Naive thymus-derived CD4-positive, alpha-beta T cell (primary cell): ENCODE data around the gene DUSP8. TPM values are rescaled to one million over a fixed set of nuclear protein-coding genes. Genes with fewer than 3 reads are reported as not detected.

ENCODE experiments used
- ATAC-seq: fragments of 150-1000 bp; cut with Tn5 transposase; 2 replicates; pipeline ENCODE4 v1.10.0; 2021; ENCODE audit warnings: mild to moderate bottlenecking, moderate library complexity
- CTCF ChIA-PET: fragments of 350-600 bp; sonication (Branson Sonifier 250); formaldehyde crosslinking; loops from one replicate; lab custom pipeline; 2021; ENCODE audit warnings: antibody characterized with exemption; lab: Charles Lee
- POLR2A ChIA-PET: fragments of 350-600 bp; sonication (Branson Sonifier 250); formaldehyde crosslinking; loops from one replicate; lab custom pipeline; 2021; ENCODE audit warnings: antibody characterized with exemption, inconsistent platforms; lab: Charles Lee
- DNase-seq, 9 donors: peaks; one replicate each; pipeline versions ENCODE4 v3.0.0 to v3.0.0-alpha.2; 2020 to 2022; ENCODE audit warnings: mixed read lengths in 1 of 9
- H3K27ac ChIP-seq: one replicate; pipeline ENCODE4 v1.7.0; 2013; ENCODE audit warnings: mild to moderate bottlenecking, low read depth, low read length, moderate library complexity
- H3K27me3 ChIP-seq, 2 donors: one replicate each; pipeline ENCODE4 v1.7.0; 2013; ENCODE audit warnings: low read length in 2 of 2, mild to moderate bottlenecking in 2 of 2, moderate library complexity in 2 of 2; ENCODE audit not compliant: control insufficient read depth in 2 of 2, insufficient read depth in 2 of 2
- H3K36me3 ChIP-seq, 3 experiments: 1 replicate in 2 of 3; 2 replicates in 1 of 3; pipeline ENCODE4 v1.7.0; 2013; ENCODE audit warnings: low read length in 3 of 3, mild to moderate bottlenecking in 3 of 3, moderate library complexity in 1 of 3; ENCODE audit not compliant: insufficient read depth in 3 of 3, control insufficient read depth in 2 of 3
- H3K4me1 ChIP-seq, 2 donors: one replicate each; pipeline ENCODE4 v1.7.0; 2013; ENCODE audit warnings: low read length in 2 of 2, mild to moderate bottlenecking in 2 of 2, moderate library complexity in 1 of 2; ENCODE audit not compliant: control insufficient read depth in 2 of 2, insufficient read depth in 2 of 2
- H3K4me3 ChIP-seq: 2 replicates; pipeline ENCODE4 v1.7.0; 2013; ENCODE audit warnings: mild to moderate bottlenecking, low read length
- H3K9me3 ChIP-seq, 3 experiments: 1 replicate in 2 of 3; 2 replicates in 1 of 3; pipeline ENCODE4 v1.7.0; 2013; ENCODE audit warnings: low read length in 3 of 3; ENCODE audit not compliant: control insufficient read depth in 2 of 3
- H3K27ac Mint-ChIP-seq, 9 donors: one replicate each; pipeline ENCODE4 v1.8.0; 2020 to 2022; ENCODE audit warnings: mixed read lengths in 9 of 9, mild to moderate bottlenecking in 8 of 9, moderate library complexity in 5 of 9, inconsistent platforms in 2 of 9
- H3K27me3 Mint-ChIP-seq, 5 donors: one replicate each; pipeline ENCODE4 v1.8.0; 2021 to 2022; ENCODE audit warnings: mixed read lengths in 5 of 5, mild to moderate bottlenecking in 1 of 5
- H3K36me3 Mint-ChIP-seq, 5 donors: one replicate each; pipeline ENCODE4 v1.8.0; 2020 to 2022; ENCODE audit warnings: mixed read lengths in 5 of 5, mild to moderate bottlenecking in 3 of 5, inconsistent platforms in 1 of 5
- H3K4me1 Mint-ChIP-seq, 7 donors: one replicate each; pipeline ENCODE4 v1.8.0; 2020 to 2022; ENCODE audit warnings: mixed read lengths in 7 of 7, mild to moderate bottlenecking in 3 of 7, inconsistent platforms in 1 of 7
- H3K4me3 Mint-ChIP-seq, 10 donors: one replicate each; pipeline ENCODE4 v1.8.0; 2020 to 2022; ENCODE audit warnings: mild to moderate bottlenecking in 10 of 10, mixed read lengths in 10 of 10, moderate library complexity in 6 of 10, inconsistent platforms in 2 of 10
- H3K9me3 Mint-ChIP-seq, 11 donors: one replicate each; pipeline ENCODE4 v1.8.0; 2020 to 2022; ENCODE audit warnings: mixed read lengths in 11 of 11, mild to moderate bottlenecking in 4 of 11, inconsistent platforms in 1 of 11, moderate library complexity in 1 of 11
- intact Hi-C, 2 donors: fragments of 100-400 bp; cut with micrococcal nuclease; formaldehyde crosslinking; loops; one replicate each; pipeline ENCODE4 v1.15.1; 2023
- polyA plus RNA-seq, 2 donors: library from polyadenylated mRNA; unstranded; fragments of 300-500 nt; fragmentation: Illumina TruSeq; gene quantifications; one replicate each; pipeline ENCODE4 v1.2.3, GENCODE V29; 2021
- total RNA-seq, 6 experiments: library from RNA in 5 of 6; stranded (reverse) in 5 of 6; gene quantifications; 1 replicate in 5 of 6; 2 replicates in 1 of 6; pipeline ENCODE4 v1.2.3 and lab custom pipeline; 2021 to 2026

The DUSP8 gene
- total and polyA plus RNA-seq, 7 experiments from 2014 or later: 0.22 to 79.3 (median 3.9) TPM

- H3K36me3 Mint-ChIP-seq: peaks cover 0 to 9% (median 0%) of the 10 kb centered on the region in 5 donors
- H3K27me3 Mint-ChIP-seq: no peaks in the 10 kb centered on the region
- H3K9me3 Mint-ChIP-seq: no peaks in the 10 kb centered on the region
- POLR2A ChIA-PET: no interaction called here
- peaks cover 0 to 25% (median 0%) of the 10 kb centered on the region in 3 experiments for H3K36me3 ChIP-seq
- H3K4me1 Mint-ChIP-seq: peaks cover 4 to 68% (median 47%) of the 10 kb centered on the region in 7 donors
- intact Hi-C loops: no loop called here
- H3K4me3 ChIP-seq: no peak overlapping the region
- no peaks in the 10 kb centered on the region for H3K27me3 ChIP-seq
- DNase-seq (no peak), ATAC-seq (no peak)
- peaks cover 3 to 4% of the 10 kb centered on the region in 2 donors for H3K4me1 ChIP-seq
- no peak overlapping the region for H3K4me3 Mint-ChIP-seq
- no peak overlapping the region for H3K27ac Mint-ChIP-seq
- H3K9me3 ChIP-seq: no peaks in the 10 kb centered on the region
- CTCF ChIA-PET: no interaction called here
- H3K27ac ChIP-seq: no peak overlapping the region
Observed at GRCh38 chr11:1528710-1529109, 43.4 kb downstream of the DUSP8 start.

DNA sequence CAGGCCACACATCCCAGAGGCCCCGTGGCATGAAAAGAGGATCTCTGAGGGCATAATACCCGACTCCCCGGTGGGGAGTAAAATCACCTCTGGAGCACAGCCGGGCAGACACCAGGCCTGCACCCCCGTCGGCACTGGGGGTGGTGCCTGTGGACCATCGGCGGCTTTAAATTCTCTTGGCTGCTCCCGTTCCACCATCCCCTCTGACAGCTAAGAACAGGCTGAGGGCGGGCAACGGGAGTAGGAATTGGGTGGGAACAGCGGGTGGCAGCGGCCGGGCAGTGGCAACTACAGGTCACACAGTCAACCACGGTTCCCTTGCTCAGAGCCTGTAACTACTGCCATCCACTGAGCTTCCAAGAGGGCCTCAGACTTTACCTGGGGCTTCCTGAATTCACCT is 45.3 kb downstream of the DUSP8 start:
- peaks cover 0 to 1% (median 0%) of the 10 kb centered on the region in 5 donors for H3K36me3 Mint-ChIP-seq
- peak overlapping the region in 1 of 9 donors; percentile 32 for H3K27ac Mint-ChIP-seq
- no peak for DNase-seq
- peaks cover 0 to 16% (median 0%) of the 10 kb centered on the region in 3 experiments for H3K36me3 ChIP-seq
- H3K4me3 Mint-ChIP-seq: no peak overlapping the region
- no peak for ATAC-seq
- no peaks in the 10 kb centered on the region for H3K9me3 Mint-ChIP-seq
- H3K27me3 ChIP-seq: no peaks in the 10 kb centered on the region
- no peak overlapping the region for H3K4me3 ChIP-seq
- H3K9me3 ChIP-seq: no peaks in the 10 kb centered on the region
- no peak overlapping the region for H3K27ac ChIP-seq
- peaks cover 4 to 72% (median 53%) of the 10 kb centered on the region in 7 donors for H3K4me1 Mint-ChIP-seq
- H3K27me3 Mint-ChIP-seq: no peaks in the 10 kb centered on the region
- peaks cover 3 to 4% of the 10 kb centered on the region in 2 donors for H3K4me1 ChIP-seq
- intact Hi-C loops: no loop called here
- ChIA-PET POLR2A (no interaction called here), CTCF (no interaction called here)

DNA sequence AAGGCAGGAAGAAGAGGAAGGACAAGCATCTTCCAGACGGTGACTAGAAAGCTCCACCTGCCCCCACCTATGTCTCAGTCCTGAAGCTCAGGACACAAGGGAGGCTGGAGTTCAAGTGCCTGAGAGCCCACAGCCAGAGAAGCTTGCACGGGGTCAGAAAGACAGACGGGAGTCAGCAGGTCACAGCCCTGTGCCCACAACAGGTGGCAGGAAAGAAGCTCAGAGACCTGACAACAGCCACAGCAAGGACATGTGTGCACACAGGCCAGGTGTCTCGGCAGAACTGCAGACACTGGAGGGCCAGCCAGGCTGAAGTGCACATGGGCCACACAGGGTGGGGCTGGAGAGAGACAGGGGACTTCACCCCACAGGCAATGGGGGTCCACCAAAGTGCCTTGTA is 48.3 kb downstream of the DUSP8 start:
- Histone ChIP-seq H3K4me1 (peaks cover 0 to 4% of the 10 kb centered on the region in 2 donors), H3K27ac (no peak overlapping the region), H3K36me3 (peaks cover 0 to 17% (median 0%) of the 10 kb centered on the region in 3 experiments), H3K4me3 (no peak overlapping the region), H3K9me3 (no peaks in the 10 kb centered on the region), H3K27me3 (no peaks in the 10 kb centered on the region)
- H3K36me3 Mint-ChIP-seq: no peaks in the 10 kb centered on the region
- ATAC-seq: no peak
- H3K9me3 Mint-ChIP-seq: no peaks in the 10 kb centered on the region
- H3K27me3 Mint-ChIP-seq: no peaks in the 10 kb centered on the region
- peaks cover 3 to 80% (median 59%) of the 10 kb centered on the region in 7 donors for H3K4me1 Mint-ChIP-seq
- CTCF ChIA-PET: interaction anchor here (0.6 kb wide), 1 partner anchor 96 kb away, joined by 4 read pairs; no protein-coding TSS in a partner anchor
- H3K27ac Mint-ChIP-seq: peak overlapping the region in 1 of 9 donors; percentile 30
- DNase-seq: no peak
- H3K4me3 Mint-ChIP-seq: peak overlapping the region in 1 of 10 donors; percentile 68
- intact Hi-C loops: no loop called here
- POLR2A ChIA-PET: no interaction called here

GRCh38 chr11:1523077-1523476 is 49.0 kb downstream of the DUSP8 start:
- ChIA-PET POLR2A (no interaction called here), CTCF (interaction anchor here (0.6 kb wide), 1 partner anchor 15 kb away, joined by 3 read pairs; no protein-coding TSS in a partner anchor)
- no peaks in the 10 kb centered on the region for H3K27me3 Mint-ChIP-seq
- Histone ChIP-seq H3K36me3 (peaks cover 0 to 17% (median 0%) of the 10 kb centered on the region in 3 experiments), H3K4me3 (no peak overlapping the region), H3K27me3 (no peaks in the 10 kb centered on the region), H3K27ac (no peak overlapping the region), H3K9me3 (no peaks in the 10 kb centered on the region), H3K4me1 (peaks cover 0 to 6% of the 10 kb centered on the region in 2 donors)
- DNase-seq (no peak), ATAC-seq (no peak)
- intact Hi-C loops: no loop called here
- H3K4me3 Mint-ChIP-seq: peak overlapping the region in 1 of 10 donors; percentile 19
- H3K27ac Mint-ChIP-seq: peak overlapping the region in 5 of 9 donors; percentile 11 to 45 (median 24)
- no peaks in the 10 kb centered on the region for H3K9me3 Mint-ChIP-seq
- H3K36me3 Mint-ChIP-seq: no peaks in the 10 kb centered on the region
- peaks cover 3 to 79% (median 61%) of the 10 kb centered on the region in 7 donors for H3K4me1 Mint-ChIP-seq

DNA sequence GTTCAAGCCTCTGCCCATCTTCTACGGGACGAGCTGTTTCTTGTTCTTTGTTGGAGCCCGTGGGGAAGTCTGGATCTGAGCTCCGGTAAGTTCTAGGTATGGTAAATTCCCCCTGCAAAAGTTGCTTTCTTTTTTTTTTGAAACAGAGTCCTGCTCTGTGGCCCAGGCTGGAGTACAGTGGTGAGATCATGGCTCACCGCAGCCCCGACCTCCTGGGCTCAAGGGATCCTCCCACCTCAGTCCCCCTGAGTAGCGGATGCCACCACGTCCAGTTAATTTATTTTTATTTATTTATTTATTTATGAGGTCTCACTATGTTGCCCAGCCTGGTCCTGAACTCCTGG is 50.0 kb downstream of the DUSP8 start:
- H3K4me1 Mint-ChIP-seq: peaks cover 3 to 84% (median 67%) of the 10 kb centered on the region in 7 donors

DNA sequence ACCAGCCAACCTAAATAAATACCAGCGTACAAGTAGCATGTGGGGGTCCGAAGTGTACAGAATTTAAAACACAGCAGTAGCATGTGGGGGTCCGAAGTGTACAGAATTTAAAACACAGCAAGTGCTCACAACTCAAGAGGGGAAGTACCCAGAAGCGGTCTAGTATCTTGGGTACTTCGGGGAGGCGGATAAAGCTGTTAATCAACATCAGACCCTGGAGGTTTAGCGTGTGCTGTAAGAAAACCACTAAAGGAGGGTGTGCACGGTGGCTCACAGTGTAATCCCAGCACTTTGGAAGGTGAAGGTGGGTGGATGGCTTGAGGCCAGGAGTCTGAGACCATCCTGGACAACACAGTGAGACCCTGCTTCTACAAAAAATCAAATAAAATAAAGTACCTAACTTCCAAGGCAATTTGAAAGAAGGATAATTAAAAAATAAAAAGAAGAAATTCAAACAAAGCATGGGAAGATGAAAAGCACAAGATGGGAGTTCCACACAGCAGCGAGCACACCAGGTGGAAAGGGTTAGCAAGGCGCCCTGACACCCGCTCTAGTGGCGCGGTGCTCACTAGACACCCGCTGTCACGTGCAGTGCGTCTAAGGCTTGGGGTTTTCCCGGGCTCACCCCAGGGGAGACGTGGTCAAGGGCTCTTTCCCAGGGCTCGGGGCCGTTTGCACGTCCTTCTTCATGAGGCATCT is 50.5 kb downstream of the DUSP8 start:
- Histone ChIP-seq H3K27ac (no peak overlapping the region), H3K9me3 (no peaks in the 10 kb centered on the region), H3K4me1 (peaks cover 9% of the 10 kb centered on the region in 2 donors), H3K4me3 (no peak overlapping the region), H3K27me3 (no peaks in the 10 kb centered on the region), H3K36me3 (peaks cover 0 to 17% (median 0%) of the 10 kb centered on the region in 3 experiments)
- ChIA-PET CTCF (no interaction called here), POLR2A (interaction anchor here (0.6 to 0.7 kb wide), 2 partner anchors 11 to 701 kb away, joined by 3 to 5 read pairs; no protein-coding TSS in a partner anchor)
- DNase-seq: no peak
- Mint-ChIP-seq H3K4me3 (no peak overlapping the region), H3K4me1 (peaks cover 3 to 86% (median 69%) of the 10 kb centered on the region in 7 donors), H3K27me3 (no peaks in the 10 kb centered on the region), H3K27ac (peak overlapping the region in 1 of 9 donors; percentile 78), H3K9me3 (no peaks in the 10 kb centered on the region), H3K36me3 (no peaks in the 10 kb centered on the region)
- intact Hi-C loops: no loop called here
- ATAC-seq: peak; percentile 54

More for the DNA sequence above, 50.0 kb downstream of the DUSP8 start:
- Histone ChIP-seq H3K4me1 (peaks cover 7 to 9% of the 10 kb centered on the region in 2 donors), H3K27me3 (no peaks in the 10 kb centered on the region), H3K27ac (no peak overlapping the region), H3K9me3 (no peaks in the 10 kb centered on the region), H3K36me3 (peaks cover 0 to 17% (median 0%) of the 10 kb centered on the region in 3 experiments), H3K4me3 (no peak overlapping the region)
- no peaks in the 10 kb centered on the region for H3K36me3 Mint-ChIP-seq
- no peaks in the 10 kb centered on the region for H3K9me3 Mint-ChIP-seq
- CTCF ChIA-PET: interaction anchor here (0.7 kb wide), 1 partner anchor 356 kb away, joined by 3 read pairs; no protein-coding TSS in a partner anchor
- H3K4me3 Mint-ChIP-seq: no peak overlapping the region
- H3K27me3 Mint-ChIP-seq: no peaks in the 10 kb centered on the region
- H3K27ac Mint-ChIP-seq: no peak overlapping the region
- intact Hi-C loops: no loop called here
- ATAC-seq (no peak), DNase-seq (no peak)
- POLR2A ChIA-PET: interaction anchor here (0.6 to 0.7 kb wide), 2 partner anchors 11 to 702 kb away, joined by 3 to 5 read pairs; no protein-coding TSS in a partner anchor
